Activated T-cell treated with anti-CD3 and anti-CD28 coated beads, Interleukin-2, amount 50 U/mL, for 72 hours (primary cell): Measurements from ENCODE around the gene EIF4E1B. TPM values are rescaled to one million over a fixed set of nuclear protein-coding genes. Genes with fewer than 3 reads are reported as not detected.

Experiments used
- ATAC-seq, 2 donors: fragments of 150-1000 bp; cut with Tn5 transposase; replicated peaks in 1 of 2; 2 replicates each; pipeline ENCODE4 v1.10.0; 2021; ENCODE audit warnings: moderate library complexity in 2 of 2, mild to moderate bottlenecking in 1 of 2
- DNase-seq, 2 donors: peaks; one replicate each; pipeline ENCODE4 v3.0.0; 2021 to 2022; ENCODE audit warnings: mixed read lengths in 1 of 2
- H3K27ac Mint-ChIP-seq: one replicate; pipeline ENCODE4 v1.8.0; 2022; ENCODE audit warnings: mild to moderate bottlenecking, moderate library complexity, mixed read lengths
- H3K27me3 Mint-ChIP-seq: one replicate; pipeline ENCODE4 v1.8.0; 2022; ENCODE audit warnings: low read depth, mixed read lengths
- H3K36me3 Mint-ChIP-seq, 2 donors: one replicate each; pipeline ENCODE4 v1.8.0; 2022; ENCODE audit warnings: mixed read lengths in 2 of 2, mild to moderate bottlenecking in 1 of 2; ENCODE audit not compliant: insufficient read depth in 2 of 2
- H3K4me1 Mint-ChIP-seq: one replicate; pipeline ENCODE4 v1.8.0; 2022; ENCODE audit warnings: low read depth, mixed read lengths
- H3K4me3 Mint-ChIP-seq, 2 donors: one replicate each; pipeline ENCODE4 v1.8.0; 2022; ENCODE audit warnings: mild to moderate bottlenecking in 2 of 2, mixed read lengths in 2 of 2, moderate library complexity in 2 of 2
- H3K9me3 Mint-ChIP-seq, 2 donors: one replicate each; pipeline ENCODE4 v1.8.0; 2022; ENCODE audit warnings: mixed read lengths in 2 of 2
- total RNA-seq, 2 donors: library from RNA; stranded (reverse); gene quantifications; one replicate each; pipeline ENCODE4 v1.2.3, GENCODE V29; 2022

Gene EIF4E1B
- total RNA-seq, 2 donors from 2014 or later, result not detected

- H3K9me3 Mint-ChIP-seq, result no peaks in the 10 kb centered on the region
- H3K4me1 Mint-ChIP-seq, result peaks cover 2% of the 10 kb centered on the region
- DNase-seq (no peak), ATAC-seq (no peak)
- H3K4me3 Mint-ChIP-seq, result no peak overlapping the region
- H3K27me3 Mint-ChIP-seq, result peaks cover 64% of the 10 kb centered on the region
- no peaks in the 10 kb centered on the region for H3K36me3 Mint-ChIP-seq
- H3K27ac Mint-ChIP-seq, result no peak overlapping the region
Measured at GRCh38 chr5:176625512-176625911, 5.0 kb upstream of the EIF4E1B start.

- Mint-ChIP-seq H3K9me3 (no peaks in the 10 kb centered on the region), H3K4me1 (peaks cover 6% of the 10 kb centered on the region)
Measured at GRCh38 chr5:176625966-176626875, 4.3 kb upstream of the EIF4E1B start.

GRCh38 chr5:176626876-176627236, 3.6 kb upstream of the EIF4E1B start:
- no peak overlapping the region for H3K4me3 Mint-ChIP-seq
- no peaks in the 10 kb centered on the region for H3K36me3 Mint-ChIP-seq
- ATAC-seq, result no peak
- H3K27ac Mint-ChIP-seq, result no peak overlapping the region
- no peaks in the 10 kb centered on the region for H3K9me3 Mint-ChIP-seq
- DNase-seq, result no peak
- peaks cover 6% of the 10 kb centered on the region for H3K4me1 Mint-ChIP-seq
- H3K27me3 Mint-ChIP-seq, result peaks cover 72% of the 10 kb centered on the region

More at GRCh38 chr5:176625966-176626875, 4.3 kb upstream of the EIF4E1B start:
- Mint-ChIP-seq H3K4me3 (no peak overlapping the region), H3K27ac (no peak overlapping the region), H3K27me3 (peaks cover 65% of the 10 kb centered on the region), H3K36me3 (no peaks in the 10 kb centered on the region)
- no peak for DNase-seq
- ATAC-seq, result no peak

GRCh38 chr5:176627582-176627981, 2.9 kb upstream of the EIF4E1B start:
- Mint-ChIP-seq H3K27me3 (peaks cover 71% of the 10 kb centered on the region), H3K9me3 (no peaks in the 10 kb centered on the region), H3K36me3 (no peaks in the 10 kb centered on the region), H3K4me3 (no peak overlapping the region), H3K27ac (no peak overlapping the region), H3K4me1 (peaks cover 6% of the 10 kb centered on the region)
- DNase-seq (no peak), ATAC-seq (no peak)

- no peak for DNase-seq
- Mint-ChIP-seq H3K4me1 (peaks cover 10% of the 10 kb centered on the region), H3K36me3 (no peaks in the 10 kb centered on the region), H3K4me3 (peak overlapping the region in 1 of 2 donors; percentile 10), H3K9me3 (no peaks in the 10 kb centered on the region), H3K27ac (no peak overlapping the region), H3K27me3 (peaks cover 75% of the 10 kb centered on the region)
- no peak for ATAC-seq
Measured at GRCh38 chr5:176628406-176629228, 1.9 kb upstream of the EIF4E1B start.

- no peaks in the 10 kb centered on the region for H3K36me3 Mint-ChIP-seq
- ATAC-seq (no peak), DNase-seq (no peak)
- H3K4me1 Mint-ChIP-seq, result peaks cover 17% of the 10 kb centered on the region
- no peak overlapping the region for H3K27ac Mint-ChIP-seq
- H3K4me3 Mint-ChIP-seq, result peak overlapping the region; percentile 63 to 67
- no peaks in the 10 kb centered on the region for H3K9me3 Mint-ChIP-seq
- H3K27me3 Mint-ChIP-seq, result peaks cover 77% of the 10 kb centered on the region
Measured at GRCh38 chr5:176629317-176629852, 1.1 kb upstream of the EIF4E1B start.

GRCh38 chr5:176630681-176631222, 277 bp downstream of the EIF4E1B start:
- H3K27ac Mint-ChIP-seq, result no peak overlapping the region
- no peaks in the 10 kb centered on the region for H3K9me3 Mint-ChIP-seq

GRCh38 chr5:176631383-176632200, 1.1 kb downstream of the EIF4E1B start:
- Mint-ChIP-seq H3K4me3 (no peak overlapping the region), H3K36me3 (no peaks in the 10 kb centered on the region), H3K27ac (no peak overlapping the region), H3K27me3 (peaks cover 82% of the 10 kb centered on the region), H3K9me3 (no peaks in the 10 kb centered on the region), H3K4me1 (peaks cover 17% of the 10 kb centered on the region)
- DNase-seq, result no peak
- no peak for ATAC-seq

More at GRCh38 chr5:176630681-176631222, 277 bp downstream of the EIF4E1B start:
- no peaks in the 10 kb centered on the region for H3K36me3 Mint-ChIP-seq
- H3K27me3 Mint-ChIP-seq, result peaks cover 84% of the 10 kb centered on the region
- peaks cover 17% of the 10 kb centered on the region for H3K4me1 Mint-ChIP-seq
- peak overlapping the region; percentile 49 to 74 for H3K4me3 Mint-ChIP-seq
- DNase-seq, result no peak
- ATAC-seq, result no peak

- Mint-ChIP-seq H3K27me3 (peaks cover 81% of the 10 kb centered on the region), H3K27ac (no peak overlapping the region), H3K36me3 (no peaks in the 10 kb centered on the region), H3K4me1 (peaks cover 17% of the 10 kb centered on the region), H3K4me3 (no peak overlapping the region), H3K9me3 (no peaks in the 10 kb centered on the region)
- no peak for DNase-seq
- no peak for ATAC-seq
Measured at GRCh38 chr5:176632745-176633144, 2.3 kb downstream of the EIF4E1B start.

- Mint-ChIP-seq H3K36me3 (no peaks in the 10 kb centered on the region), H3K9me3 (no peaks in the 10 kb centered on the region), H3K27me3 (peaks cover 81% of the 10 kb centered on the region), H3K27ac (no peak overlapping the region), H3K4me3 (no peak overlapping the region), H3K4me1 (peaks cover 17% of the 10 kb centered on the region)
- ATAC-seq (no peak), DNase-seq (no peak)
Measured at GRCh38 chr5:176633598-176633997, 3.1 kb downstream of the EIF4E1B start.

GRCh38 chr5:176636426-176636825, 6.0 kb downstream of the EIF4E1B start:
- H3K36me3 Mint-ChIP-seq, result no peaks in the 10 kb centered on the region
- H3K27me3 Mint-ChIP-seq, result peaks cover 59% of the 10 kb centered on the region
- H3K4me3 Mint-ChIP-seq, result no peak overlapping the region
- H3K27ac Mint-ChIP-seq, result no peak overlapping the region
- H3K4me1 Mint-ChIP-seq, result peaks cover 10% of the 10 kb centered on the region
- DNase-seq, result no peak
- H3K9me3 Mint-ChIP-seq, result no peaks in the 10 kb centered on the region
- ATAC-seq, result no peak

- ATAC-seq, result no peak
- Mint-ChIP-seq H3K9me3 (no peaks in the 10 kb centered on the region), H3K4me1 (peaks cover 10% of the 10 kb centered on the region)
Measured at GRCh38 chr5:176637556-176637955, 7.1 kb downstream of the EIF4E1B start.

More at GRCh38 chr5:176637556-176637955, 7.1 kb downstream of the EIF4E1B start:
- peaks cover 48% of the 10 kb centered on the region for H3K27me3 Mint-ChIP-seq
- no peak for DNase-seq
- H3K27ac Mint-ChIP-seq, result no peak overlapping the region
- no peak overlapping the region for H3K4me3 Mint-ChIP-seq
- H3K36me3 Mint-ChIP-seq, result no peaks in the 10 kb centered on the region
